ENCODE measurements around the gene NFE2L3.
"Not testable (repeated sequence)": the region's sequence is repeated elsewhere in the genome, so short reads cannot be mapped to it uniquely, and the experiment has no call there.

NFE2L3 gene

DNA sequence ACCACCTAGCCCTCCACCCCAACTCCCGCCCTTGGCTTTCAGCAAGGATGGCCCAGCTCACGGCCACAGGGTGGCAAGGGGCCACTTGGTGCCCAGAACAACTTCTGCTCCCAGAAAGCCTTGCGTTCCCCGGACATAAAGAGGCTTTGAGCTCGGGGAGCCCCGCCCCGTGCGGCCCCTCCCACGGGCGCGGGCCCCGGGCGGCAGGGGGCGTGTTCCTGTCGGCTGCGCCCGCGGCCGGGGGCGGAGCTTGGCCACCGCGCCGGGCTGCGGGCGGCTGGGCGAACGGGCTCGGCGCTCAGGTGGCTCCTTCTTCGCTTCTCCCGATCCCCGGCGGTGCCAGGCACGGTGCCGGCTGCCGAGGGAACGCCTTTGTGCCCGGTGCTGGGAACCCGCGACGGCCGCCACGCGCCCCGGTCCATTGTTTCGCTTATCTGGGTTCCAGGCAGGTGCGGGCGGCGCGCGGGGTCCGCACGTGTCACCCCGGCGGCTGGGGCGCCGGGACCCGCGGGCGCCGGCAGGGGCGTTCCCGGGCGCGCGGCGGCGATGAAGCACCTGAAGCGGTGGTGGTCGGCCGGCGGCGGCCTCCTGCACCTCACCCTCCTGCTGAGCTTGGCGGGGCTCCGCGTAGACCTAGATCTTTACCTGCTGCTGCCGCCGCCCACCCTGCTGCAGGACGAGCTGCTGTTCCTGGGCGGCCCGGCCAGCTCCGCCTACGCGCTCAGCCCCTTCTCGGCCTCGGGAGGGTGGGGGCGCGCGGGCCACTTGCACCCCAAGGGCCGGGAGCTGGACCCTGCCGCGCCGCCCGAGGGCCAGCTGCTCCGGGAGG, at the start of gene NFE2L3:
Gene NFE2L3, plus strand, starts transcription at position 246 of the 829 bp plus-strand sequence. Its CDS starts 301 bp downstream, at position 547.
- peak; percentile 45 to 64 for DNase-seq (ENCODE audit: low read depth in 2 of 2, low spot score in 1 of 2)

GRCh38 chr7:26103596-26103995, 48.4 kb upstream of the NFE2L3 start:
- DNase-seq (ENCODE audit: low read depth in 2 of 2, low spot score in 1 of 2) = no peak

GRCh38 chr7:26105236-26105635, 46.8 kb upstream of the NFE2L3 start:
- DNase-seq (ENCODE audit: low read depth in 2 of 2, low spot score in 1 of 2) = no peak

GRCh38 chr7:26105931-26106330, 46.1 kb upstream of the NFE2L3 start:
- no peak for DNase-seq (ENCODE audit: low read depth in 2 of 2, low spot score in 1 of 2)

GRCh38 chr7:26112203-26112740, 39.7 kb upstream of the NFE2L3 start:
- DNase-seq (ENCODE audit: low read depth in 2 of 2, low spot score in 1 of 2) = no peak

GRCh38 chr7:26115650-26116049, 36.3 kb upstream of the NFE2L3 start:
- no peak for DNase-seq (ENCODE audit: low read depth in 2 of 2, low spot score in 1 of 2)

DNA sequence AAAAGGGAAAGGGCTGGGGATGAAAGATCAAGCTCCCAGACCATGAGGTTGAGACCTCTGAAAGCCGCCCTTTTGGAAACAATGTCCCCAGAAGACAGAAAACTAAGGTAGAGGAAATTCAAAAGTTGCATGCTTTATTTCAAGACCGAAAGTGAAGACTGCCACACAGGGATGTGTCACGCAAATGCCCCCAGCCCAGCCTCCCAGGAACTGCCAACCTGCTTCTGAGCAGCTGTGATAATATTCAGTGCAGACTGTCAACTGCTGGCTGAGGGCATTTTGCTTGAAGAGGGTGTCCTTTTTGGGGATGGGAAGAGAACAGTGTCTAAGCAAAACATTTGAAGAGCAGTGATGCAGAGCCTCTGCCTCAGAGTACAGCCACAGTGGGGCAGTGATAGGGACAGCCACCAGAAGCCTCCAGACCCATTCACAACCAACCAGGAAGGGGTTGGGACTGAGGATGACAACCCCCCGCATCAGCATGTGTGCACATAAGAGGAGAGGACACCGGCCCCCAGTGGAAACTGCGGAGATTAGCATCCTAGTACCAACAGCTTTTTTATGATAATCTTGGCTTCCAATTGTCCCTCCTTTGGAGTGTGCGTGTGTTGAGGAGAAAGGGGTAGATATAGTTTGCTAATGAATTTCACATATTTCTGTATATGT, 34.7 kb upstream of the NFE2L3 start:
- DNase-seq (ENCODE audit: low read depth in 2 of 2, low spot score in 1 of 2) = no peak

GRCh38 chr7:26117970-26118369, 34.0 kb upstream of the NFE2L3 start:
- no peak for DNase-seq (ENCODE audit: low read depth in 2 of 2, low spot score in 1 of 2)

DNA sequence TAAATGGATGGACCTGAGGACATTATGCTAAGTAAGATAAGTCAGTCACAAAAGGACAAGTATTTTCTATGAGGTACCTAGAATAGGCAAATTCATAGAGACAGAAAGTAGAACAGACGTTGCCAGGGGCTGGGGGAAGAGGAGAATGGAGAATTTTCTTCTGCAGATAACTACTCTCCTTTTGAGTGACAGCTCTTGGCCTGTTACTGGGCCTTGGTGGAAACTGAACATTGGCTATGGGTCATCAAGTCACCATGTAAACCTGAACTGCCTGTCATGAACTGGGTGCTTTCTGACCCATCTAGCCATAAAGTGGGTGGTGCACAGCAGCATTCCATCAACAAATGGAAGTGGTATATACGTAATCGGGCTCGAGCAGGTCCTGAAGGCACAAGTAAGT, 29.3 kb upstream of the NFE2L3 start:
- no peak for DNase-seq (ENCODE audit: low read depth in 2 of 2, low spot score in 1 of 2)

- not testable (repeated sequence) for DNase-seq (ENCODE audit: low read depth in 2 of 2, low spot score in 1 of 2)
Measured at GRCh38 chr7:26124775-26125174, 27.2 kb upstream of the NFE2L3 start.

GRCh38 chr7:26127411-26127810, 24.6 kb upstream of the NFE2L3 start:
- DNase-seq (ENCODE audit: low read depth in 2 of 2, low spot score in 1 of 2) = no peak

DNA sequence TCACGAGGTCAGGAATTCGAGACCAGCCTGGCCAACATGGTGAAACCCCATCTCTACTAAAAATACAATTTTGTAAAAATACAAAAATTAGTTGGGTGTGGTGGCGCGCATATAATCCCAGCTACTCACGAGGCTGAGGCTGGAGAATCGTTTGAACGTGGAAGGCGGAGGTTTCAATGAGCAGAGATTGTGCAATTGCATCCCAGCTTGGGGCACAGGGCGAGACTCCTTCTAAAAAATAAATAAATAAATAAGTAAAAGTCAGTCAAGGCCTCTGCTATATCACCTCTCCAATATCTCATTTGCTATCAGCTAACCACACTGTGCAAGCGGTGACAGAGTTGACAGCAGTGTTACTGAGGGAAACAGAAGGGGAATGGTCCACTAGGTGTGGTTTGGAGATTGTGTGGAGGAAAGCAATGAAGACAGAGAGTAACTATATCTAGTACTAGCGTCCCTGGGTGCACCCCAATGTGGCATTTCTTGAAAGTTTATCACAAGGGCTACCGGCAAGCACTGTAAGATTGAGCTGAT, 20.9 kb upstream of the NFE2L3 start:
- no peak for DNase-seq (ENCODE audit: low read depth in 2 of 2, low spot score in 1 of 2)

GRCh38 chr7:26135076-26135475, 16.9 kb upstream of the NFE2L3 start:
- DNase-seq (ENCODE audit: low read depth in 2 of 2, low spot score in 1 of 2) = no peak

- no peak for DNase-seq (ENCODE audit: low read depth in 2 of 2, low spot score in 1 of 2)
Measured at GRCh38 chr7:26135551-26135950, 16.4 kb upstream of the NFE2L3 start.

- DNase-seq (ENCODE audit: low read depth in 2 of 2, low spot score in 1 of 2) = no peak
Measured at GRCh38 chr7:26136831-26137230, 15.2 kb upstream of the NFE2L3 start.

- no peak for DNase-seq (ENCODE audit: low read depth in 2 of 2, low spot score in 1 of 2)
Measured at GRCh38 chr7:26140380-26140779, 11.6 kb upstream of the NFE2L3 start.

DNA sequence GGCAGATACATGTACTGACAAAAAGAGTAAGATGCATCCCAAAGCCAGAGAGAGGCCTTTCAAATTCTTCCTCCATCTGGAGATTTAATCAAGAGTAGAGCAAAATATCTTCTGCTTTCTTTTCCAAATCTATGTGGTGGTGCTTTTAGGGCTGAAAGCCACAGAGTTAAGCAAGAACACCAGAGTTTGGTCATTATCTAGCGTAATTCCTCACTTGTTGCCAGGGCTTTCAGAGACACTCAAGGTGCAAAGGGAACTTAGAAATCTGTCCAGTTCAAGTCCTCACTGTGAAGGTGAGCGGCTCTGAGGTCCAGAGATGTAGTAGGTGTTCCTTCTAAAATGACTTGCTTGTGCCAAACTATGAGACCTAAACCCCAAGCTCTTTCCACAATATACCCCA, 10.9 kb upstream of the NFE2L3 start:
- no peak for DNase-seq (ENCODE audit: low read depth in 2 of 2, low spot score in 1 of 2)

DNA sequence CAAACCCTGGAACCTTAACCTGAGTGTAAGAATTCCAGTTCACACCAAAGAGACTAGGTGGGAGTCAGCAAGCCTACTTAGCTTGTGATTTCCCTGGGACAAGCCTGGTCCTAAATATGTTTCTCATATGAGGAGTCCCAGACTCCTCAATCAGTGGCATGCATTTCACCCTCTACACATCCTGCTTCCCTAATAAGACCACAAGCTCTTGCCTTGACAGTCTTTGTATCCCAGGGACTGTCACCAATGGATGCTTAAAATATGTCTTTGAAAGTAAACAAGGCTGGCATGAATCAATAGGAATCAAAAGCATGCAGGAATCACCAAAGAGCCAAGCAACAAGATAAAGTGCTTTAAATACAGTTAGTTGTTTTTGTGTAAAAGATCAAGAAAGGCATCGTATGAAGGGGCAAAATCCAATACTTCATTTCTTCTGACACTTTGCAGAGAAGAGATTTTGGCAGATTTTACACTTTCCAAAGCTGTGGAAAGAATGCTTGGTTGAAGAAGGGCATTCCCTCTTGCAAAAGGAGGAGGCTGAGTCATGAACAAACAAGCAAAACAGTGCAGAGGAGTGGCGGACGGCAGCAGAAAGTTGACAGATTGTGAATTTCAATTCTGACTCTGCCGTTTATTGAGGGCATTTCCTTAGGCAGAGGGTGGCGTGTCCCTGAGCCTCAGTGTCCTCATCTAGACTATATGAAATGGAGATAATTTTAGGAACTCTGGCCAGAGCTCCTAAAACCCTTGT, 8.5 kb upstream of the NFE2L3 start:
- DNase-seq (ENCODE audit: low read depth in 2 of 2, low spot score in 1 of 2) = no peak

DNA sequence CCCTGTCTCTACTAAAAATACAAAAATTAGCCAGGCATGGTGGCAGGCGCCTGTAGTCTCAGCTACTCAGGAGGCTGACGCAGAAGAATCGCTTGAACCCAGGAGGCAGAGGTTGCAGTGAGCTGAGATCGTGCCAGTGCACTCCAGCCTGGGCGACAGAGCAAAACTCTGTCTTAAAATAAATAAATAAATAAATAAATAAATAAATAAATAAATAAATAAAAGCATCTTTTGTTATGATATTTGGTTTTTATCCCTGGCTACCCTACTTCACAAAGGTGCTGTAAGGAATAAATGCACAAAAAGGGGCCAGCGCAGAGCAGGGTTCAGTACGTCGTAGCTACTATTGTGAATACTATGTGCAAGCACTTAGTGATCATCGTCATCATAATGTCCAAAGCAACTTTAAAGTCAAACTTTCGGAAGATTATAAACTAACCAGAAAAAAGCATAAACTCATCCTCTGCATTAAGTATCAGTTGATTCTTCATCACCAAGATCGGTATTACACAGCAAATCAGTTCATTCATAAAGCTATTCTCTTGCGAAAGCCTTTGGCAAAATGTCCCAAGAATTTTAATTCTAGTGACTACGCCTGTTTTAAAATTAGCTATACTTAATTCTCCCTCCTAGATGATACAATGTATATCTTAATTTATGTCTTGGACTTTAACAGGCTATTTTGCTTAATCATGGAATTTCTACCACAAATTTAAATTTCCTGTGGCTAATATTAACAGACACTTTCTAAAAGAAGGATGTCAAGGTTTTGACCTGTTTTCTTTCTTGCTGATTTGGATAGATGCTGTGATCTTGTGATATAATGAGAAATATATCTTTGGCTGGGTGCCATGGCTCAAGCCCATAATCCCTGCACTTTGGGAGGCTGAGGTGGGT, 7.6 kb upstream of the NFE2L3 start:
- no peak for DNase-seq (ENCODE audit: low read depth in 2 of 2, low spot score in 1 of 2)

GRCh38 chr7:26145238-26145637, 6.8 kb upstream of the NFE2L3 start:
- DNase-seq (ENCODE audit: low read depth in 2 of 2, low spot score in 1 of 2) = no peak

All from stimulated activated CD8-positive, alpha-beta memory T cell treated with anti-CD3 and anti-CD28 coated beads, Interleukin-4, amount 100 ng/mL, for 4 hours (primary cell).